Measurements from ENCODE around the gene LRRC75B. TPM values are rescaled to one million over a fixed set of nuclear protein-coding genes. Genes with fewer than 3 reads are reported as not detected.

The LRRC75B gene
- total RNA-seq, 1 experiment from 2014 or later: 18.1 TPM

GRCh38 chr22:24585927-24586546 lies 6.8 kb downstream of the LRRC75B start:
- no peak overlapping the region for H2BK5ac ChIP-seq (ENCODE audit: insufficient read length, low read length)
- no peaks in the 10 kb centered on the region; the same call in 1 of the 2 replicates for H3K27me3 Mint-ChIP-seq (ENCODE audit: low read depth)
- H3K9me3 ChIP-seq (ENCODE audit: control insufficient read depth, low read depth, low read length): no peaks in the 10 kb centered on the region
- H2BK20ac ChIP-seq (ENCODE audit: low read depth, low read length, poor library complexity, severe bottlenecking): no peak overlapping the region
- H3K36me3 Mint-ChIP-seq (ENCODE audit: insufficient read depth in 1 of 3, low read depth in 3 of 3): peaks cover 0 to 8% (median 7%) of the 10 kb centered on the region in 3 experiments; a peak in 3 of 7 replicates
- no peaks in the 10 kb centered on the region for H3K9me3 Mint-ChIP-seq
- no peaks in the 10 kb centered on the region for H3K79me1 ChIP-seq (ENCODE audit: insufficient read depth, low read depth, low read length, poor library complexity, severe bottlenecking)
- no peak for TF ChIP-seq CTCF (conservative IDR thresholded peaks at IDR 0.05)
- H3K4me1 ChIP-seq (ENCODE audit: insufficient read depth, low read length): no peaks in the 10 kb centered on the region
- H3K27me3 ChIP-seq (ENCODE audit: insufficient read depth, low read length): no peaks in the 10 kb centered on the region
- no peak overlapping the region for H2AFZ ChIP-seq (ENCODE audit: low read length)
- no peak overlapping the region for H2BK120ac ChIP-seq (ENCODE audit: low read depth, low read length, poor library complexity, severe bottlenecking)
- H3K9ac ChIP-seq (ENCODE audit: extremely low read depth, insufficient read length, low read length): no peak overlapping the region
- no peak overlapping the region for H2BK12ac ChIP-seq (ENCODE audit: insufficient read length, low read depth, low read length)
- no peak overlapping the region for H3K4ac ChIP-seq (ENCODE audit: low read depth, low read length)
- peaks cover 0 to 2% of the 10 kb centered on the region in 2 experiments; a peak in 1 of 4 replicates for H3K4me1 Mint-ChIP-seq
- no peak overlapping the region for H3K56ac ChIP-seq (ENCODE audit: insufficient read length, low read depth, low read length)
- no CpG with 5 or more reads among the region's 24 CpGs for WGBS (ENCODE audit: extremely low coverage, insufficient read length, low lambda C conversion rate)
- H3K23me2 ChIP-seq (ENCODE audit: insufficient read length, low read depth, low read length, poor library complexity, severe bottlenecking): no peaks in the 10 kb centered on the region
- no peak overlapping the region for H4K8ac ChIP-seq (replicated peaks; ENCODE audit: insufficient read length, low read depth, low read length)
- no peak overlapping the region for H4K5ac ChIP-seq (ENCODE audit: insufficient read length, low read depth, low read length)
- no peaks in the 10 kb centered on the region for H4K20me1 ChIP-seq (ENCODE audit: control insufficient read depth, insufficient read depth, insufficient read length)
- H3K27ac Mint-ChIP-seq: no peak overlapping the region
- H3K27ac ChIP-seq (ENCODE audit: insufficient read length, low read depth, low read length): no peak overlapping the region
- no peak overlapping the region for H3K18ac ChIP-seq (ENCODE audit: insufficient read length, low read depth, low read length)
- H2AK5ac ChIP-seq (ENCODE audit: insufficient read length, low read length): no peak overlapping the region
- no peak for DNase-seq
- H3K4me2 ChIP-seq (ENCODE audit: insufficient read depth, insufficient read length, low read length): no peak overlapping the region
- no peak overlapping the region for H3K4me3 Mint-ChIP-seq
- no peak overlapping the region for H3K23ac ChIP-seq (ENCODE audit: insufficient read length, low read depth, low read length)
- no peak overlapping the region for H4K91ac ChIP-seq (ENCODE audit: insufficient read length, low read depth, low read length)
- no peak overlapping the region for H3T11ph ChIP-seq (ENCODE audit: low read length)
- H3K14ac ChIP-seq (ENCODE audit: insufficient read depth, low read length): no peak overlapping the region; the same call in 1 of the 2 replicates
- no peak overlapping the region for H2BK15ac ChIP-seq (ENCODE audit: low read depth, low read length)
- no peaks in the 10 kb centered on the region for H3K79me2 ChIP-seq (ENCODE audit: insufficient read depth, low read length)

All from H9 (cell line).